ENCODE data around the gene DDAH1.

GRCh38 chr1:85490270-85490985, 25.5 kb upstream of the DDAH1 start:
- TF ChIP-seq CTCF (IDR thresholded peaks at IDR 0.05): no peak
- no peak for TF ChIP-seq POLR2AphosphoS5 (IDR thresholded peaks at IDR 0.05)
- TF ChIP-seq EP300 (IDR thresholded peaks at IDR 0.05): no peak
- TF ChIP-seq POLR2A (IDR thresholded peaks at IDR 0.05): no peak

Data from sigmoid colon (tissue), 4 donors.